ENCODE measurements around the gene ETFA.

DNA sequence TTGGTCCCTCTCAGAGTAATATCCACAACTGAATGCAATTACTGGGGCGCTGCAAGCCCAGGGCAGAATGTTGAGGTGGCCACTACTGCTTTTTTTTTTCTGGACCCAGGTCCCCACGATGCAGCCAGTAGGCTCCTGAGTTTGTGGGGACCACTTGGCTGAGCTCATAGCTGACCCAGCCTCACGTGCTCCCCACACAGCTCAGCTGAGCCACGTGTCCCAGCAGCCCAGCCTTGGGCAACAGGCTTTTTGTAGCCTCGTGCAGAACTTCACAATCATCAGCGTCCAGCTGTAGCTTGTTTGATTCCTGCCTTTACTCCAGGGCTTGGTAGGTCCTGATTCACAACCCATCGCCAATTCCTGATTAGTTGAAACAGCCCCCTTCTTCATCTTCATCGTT lies 117.3 kb downstream of the ETFA start:
- TF ChIP-seq CBX8 (IDR thresholded peaks at IDR 0.05) (no peak), MAFK (IDR thresholded peaks at IDR 0.05; ENCODE audit: partially characterized antibody) (no peak), EP300 (IDR thresholded peaks at IDR 0.05) (no peak), POLR2A (IDR thresholded peaks at IDR 0.05; ENCODE audit: low read length) (no peak), JUNB (IDR thresholded peaks at IDR 0.05) (no peak), NR3C1 (IDR thresholded peaks at IDR 0.05) (no peak), BHLHE40 (IDR thresholded peaks at IDR 0.05; ENCODE audit: low read depth, low read length) (no peak), HDAC2 (IDR thresholded peaks at IDR 0.05) (no peak)
- TF ChIP-seq, protein P1, sequence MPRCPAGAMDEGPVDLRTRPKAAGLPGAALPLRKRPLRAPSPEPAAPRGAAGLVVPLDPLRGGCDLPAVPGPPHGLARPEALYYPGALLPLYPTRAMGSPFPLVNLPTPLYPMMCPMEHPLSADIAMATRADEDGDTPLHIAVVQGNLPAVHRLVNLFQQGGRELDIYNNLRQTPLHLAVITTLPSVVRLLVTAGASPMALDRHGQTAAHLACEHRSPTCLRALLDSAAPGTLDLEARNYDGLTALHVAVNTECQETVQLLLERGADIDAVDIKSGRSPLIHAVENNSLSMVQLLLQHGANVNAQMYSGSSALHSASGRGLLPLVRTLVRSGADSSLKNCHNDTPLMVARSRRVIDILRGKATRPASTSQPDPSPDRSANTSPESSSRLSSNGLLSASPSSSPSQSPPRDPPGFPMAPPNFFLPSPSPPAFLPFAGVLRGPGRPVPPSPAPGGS (IDR thresholded peaks at IDR 0.05), result no peak
- TF ChIP-seq, protein P2, sequence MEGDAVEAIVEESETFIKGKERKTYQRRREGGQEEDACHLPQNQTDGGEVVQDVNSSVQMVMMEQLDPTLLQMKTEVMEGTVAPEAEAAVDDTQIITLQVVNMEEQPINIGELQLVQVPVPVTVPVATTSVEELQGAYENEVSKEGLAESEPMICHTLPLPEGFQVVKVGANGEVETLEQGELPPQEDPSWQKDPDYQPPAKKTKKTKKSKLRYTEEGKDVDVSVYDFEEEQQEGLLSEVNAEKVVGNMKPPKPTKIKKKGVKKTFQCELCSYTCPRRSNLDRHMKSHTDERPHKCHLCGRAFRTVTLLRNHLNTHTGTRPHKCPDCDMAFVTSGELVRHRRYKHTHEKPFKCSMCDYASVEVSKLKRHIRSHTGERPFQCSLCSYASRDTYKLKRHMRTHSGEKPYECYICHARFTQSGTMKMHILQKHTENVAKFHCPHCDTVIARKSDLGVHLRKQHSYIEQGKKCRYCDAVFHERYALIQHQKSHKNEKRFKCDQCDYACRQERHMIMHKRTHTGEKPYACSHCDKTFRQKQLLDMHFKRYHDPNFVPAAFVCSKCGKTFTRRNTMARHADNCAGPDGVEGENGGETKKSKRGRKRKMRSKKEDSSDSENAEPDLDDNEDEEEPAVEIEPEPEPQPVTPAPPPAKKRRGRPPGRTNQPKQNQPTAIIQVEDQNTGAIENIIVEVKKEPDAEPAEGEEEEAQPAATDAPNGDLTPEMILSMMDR (IDR thresholded peaks at IDR 0.05), result no peak
- TF ChIP-seq, protein P3, sequence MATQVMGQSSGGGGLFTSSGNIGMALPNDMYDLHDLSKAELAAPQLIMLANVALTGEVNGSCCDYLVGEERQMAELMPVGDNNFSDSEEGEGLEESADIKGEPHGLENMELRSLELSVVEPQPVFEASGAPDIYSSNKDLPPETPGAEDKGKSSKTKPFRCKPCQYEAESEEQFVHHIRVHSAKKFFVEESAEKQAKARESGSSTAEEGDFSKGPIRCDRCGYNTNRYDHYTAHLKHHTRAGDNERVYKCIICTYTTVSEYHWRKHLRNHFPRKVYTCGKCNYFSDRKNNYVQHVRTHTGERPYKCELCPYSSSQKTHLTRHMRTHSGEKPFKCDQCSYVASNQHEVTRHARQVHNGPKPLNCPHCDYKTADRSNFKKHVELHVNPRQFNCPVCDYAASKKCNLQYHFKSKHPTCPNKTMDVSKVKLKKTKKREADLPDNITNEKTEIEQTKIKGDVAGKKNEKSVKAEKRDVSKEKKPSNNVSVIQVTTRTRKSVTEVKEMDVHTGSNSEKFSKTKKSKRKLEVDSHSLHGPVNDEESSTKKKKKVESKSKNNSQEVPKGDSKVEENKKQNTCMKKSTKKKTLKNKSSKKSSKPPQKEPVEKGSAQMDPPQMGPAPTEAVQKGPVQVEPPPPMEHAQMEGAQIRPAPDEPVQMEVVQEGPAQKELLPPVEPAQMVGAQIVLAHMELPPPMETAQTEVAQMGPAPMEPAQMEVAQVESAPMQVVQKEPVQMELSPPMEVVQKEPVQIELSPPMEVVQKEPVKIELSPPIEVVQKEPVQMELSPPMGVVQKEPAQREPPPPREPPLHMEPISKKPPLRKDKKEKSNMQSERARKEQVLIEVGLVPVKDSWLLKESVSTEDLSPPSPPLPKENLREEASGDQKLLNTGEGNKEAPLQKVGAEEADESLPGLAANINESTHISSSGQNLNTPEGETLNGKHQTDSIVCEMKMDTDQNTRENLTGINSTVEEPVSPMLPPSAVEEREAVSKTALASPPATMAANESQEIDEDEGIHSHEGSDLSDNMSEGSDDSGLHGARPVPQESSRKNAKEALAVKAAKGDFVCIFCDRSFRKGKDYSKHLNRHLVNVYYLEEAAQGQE (IDR thresholded peaks at IDR 0.05), result no peak

All from A549 (cell line).